Right lobe of liver (tissue), 6 donors: Measurements from ENCODE around the gene BRSK2. TPM values are rescaled to one million over a fixed set of nuclear protein-coding genes. Genes with fewer than 3 reads are reported as not detected.

Source experiments
- ATAC-seq, 4 donors: fragments of 200-7000 bp; cut with Tn5 transposase; one replicate each; pipeline ENCODE4 v1.9.1; 2020; ENCODE audit warnings: mild to moderate bottlenecking in 4 of 4, moderate library complexity in 4 of 4
- DNase-seq, 3 donors: peaks; one replicate each; pipeline ENCODE4 v3.0.0-alpha.2; 2020
- H3K27ac ChIP-seq, 3 donors: fragments of 200-600 bp; one replicate each; pipeline ENCODE4 v1.8.0; 2022
- H3K27me3 ChIP-seq, 2 donors: fragments of 200-600 bp; one replicate each; pipeline ENCODE4 v1.8.0; 2022
- H3K36me3 ChIP-seq, 4 donors: fragments of 200-600 bp; sonication (generic) in 1 of 4; one replicate each; pipeline versions ENCODE4 v1.5.1 to v1.8.0; 2017 to 2022; ENCODE audit warnings: control low read depth in 1 of 4
- H3K4me1 ChIP-seq, 4 donors: fragments of 200-600 bp; sonication (generic) in 1 of 4; one replicate each; pipeline versions ENCODE4 v1.5.1 to v1.8.0; 2017 to 2022; ENCODE audit warnings: control low read depth in 1 of 4
- H3K4me3 ChIP-seq, 3 donors: fragments of 200-600 bp; one replicate each; pipeline ENCODE4 v1.8.0; 2022
- H3K9me3 ChIP-seq, 4 donors: fragments of 200-600 bp; sonication (generic) in 1 of 4; one replicate each; pipeline versions ENCODE4 v1.5.1 to v1.8.0; 2017 to 2022; ENCODE audit warnings: control low read depth in 1 of 4
- CTCF ChIP-seq, 4 donors: fragments of 200-600 bp in 3 of 4; fragments of 450-650 bp in 1 of 4; IDR thresholded peaks; one replicate each; pipeline versions ENCODE4 v1.5.1 to v1.8.0; 2016 to 2022; ENCODE audit warnings: antibody characterized with exemption in 4 of 4, mild to moderate bottlenecking in 2 of 4
- POLR2A ChIP-seq: fragments of 450-650 bp; IDR thresholded peaks from one replicate; pipeline ENCODE4 v1.6.1; 2017; ENCODE audit warnings: antibody characterized with exemption, mild to moderate bottlenecking
- WGBS: methylation state at CpG from one replicate; pipeline ENCODE4 v1.1.6; 2018; ENCODE audit warnings: low coverage, low lambda C conversion rate; ENCODE audit not compliant: insufficient coverage; ENCODE audit errors: missing lambda C conversion rate; 5-methylcytosine and 5-hydroxymethylcytosine counted together
- intact Hi-C, 2 donors: fragments of 100-400 bp; cut with DNase I; formaldehyde crosslinking; loops; one replicate each; pipeline versions ENCODE4 v1.11.2 to v1.14.1; 2022
- total RNA-seq, 6 experiments: library from RNA; depleted of rRNA in 2 of 6; stranded (reverse); fragments of >200 nt in 2 of 6; fragmentation: NEBNext Ultra II Directional in 3 of 6; extraction: Animal tissue kit (Norgen Biotek cat#: 25700) in 3 of 6; gene quantifications; one replicate each; pipeline versions ENCODE4 v1.1.0 to v1.2.4, GENCODE V29; 2016 to 2023
- donor health status: DM: no; HTN: yes; CAD: no.
- donor health status: DM: no; HTN: no; CAD: no.
- donor health status: DM: no; HTN: no; CAD: no.
- donor health status: DM: no; HTN: yes; CAD: no.
- donor health status: DM: no; HTN: yes; CAD: no.

Gene BRSK2
- total RNA-seq, 6 experiments from 2014 or later = 0.12 to 0.49 TPM; not detected in 4

- no peak overlapping the region for H3K4me3 ChIP-seq
- H3K4me1 ChIP-seq = no peaks in the 10 kb centered on the region
- 71% methylated on average over 4 of the region's 14 CpGs for WGBS
- DNase-seq (no peak), ATAC-seq (no peak)
- TF ChIP-seq POLR2A (no peak), CTCF (IDR thresholded peaks at IDR 0.05) (no peak)
- no peaks in the 10 kb centered on the region for H3K27me3 ChIP-seq
- H3K27ac ChIP-seq = no peak overlapping the region
- H3K9me3 ChIP-seq = no peaks in the 10 kb centered on the region
- intact Hi-C loops = loop anchor here in 1 of 2 donors (10.0 kb wide), 1 partner anchor 116 kb away; the partner anchor contains the start of gene DUSP8
- no peaks in the 10 kb centered on the region for H3K36me3 ChIP-seq
Measured at GRCh38 chr11:1459219-1459575, 69.5 kb downstream of the BRSK2 start.

- Histone ChIP-seq H3K4me1 (no peaks in the 10 kb centered on the region), H3K36me3 (no peaks in the 10 kb centered on the region), H3K9me3 (no peaks in the 10 kb centered on the region), H3K4me3 (no peak overlapping the region), H3K27ac (no peak overlapping the region), H3K27me3 (no peaks in the 10 kb centered on the region)
- DNase-seq (no peak), ATAC-seq (no peak)
- WGBS = 49% methylated on average over 6 of the region's 29 CpGs
- intact Hi-C loops = loop anchor here in 1 of 2 donors (10.0 kb wide), 1 partner anchor 115 kb away; the partner anchor contains the start of gene DUSP8
- TF ChIP-seq POLR2A (no peak), CTCF (IDR thresholded peaks at IDR 0.05) (no peak)
Measured at GRCh38 chr11:1459764-1460395, 70.1 kb downstream of the BRSK2 start.

- Histone ChIP-seq H3K27ac (no peak overlapping the region), H3K4me3 (no peak overlapping the region), H3K9me3 (no peaks in the 10 kb centered on the region), H3K4me1 (no peaks in the 10 kb centered on the region), H3K27me3 (no peaks in the 10 kb centered on the region), H3K36me3 (no peaks in the 10 kb centered on the region)
- peak in 1 of 4 donors; percentile 36 for ATAC-seq
- DNase-seq = no peak
- WGBS = 50% methylated on average over 12 of the region's 44 CpGs
- intact Hi-C loops = no loop called here
- TF ChIP-seq CTCF (IDR thresholded peaks at IDR 0.05) (no peak), POLR2A (no peak)
Measured at GRCh38 chr11:1460396-1460985, 70.8 kb downstream of the BRSK2 start.

DNA sequence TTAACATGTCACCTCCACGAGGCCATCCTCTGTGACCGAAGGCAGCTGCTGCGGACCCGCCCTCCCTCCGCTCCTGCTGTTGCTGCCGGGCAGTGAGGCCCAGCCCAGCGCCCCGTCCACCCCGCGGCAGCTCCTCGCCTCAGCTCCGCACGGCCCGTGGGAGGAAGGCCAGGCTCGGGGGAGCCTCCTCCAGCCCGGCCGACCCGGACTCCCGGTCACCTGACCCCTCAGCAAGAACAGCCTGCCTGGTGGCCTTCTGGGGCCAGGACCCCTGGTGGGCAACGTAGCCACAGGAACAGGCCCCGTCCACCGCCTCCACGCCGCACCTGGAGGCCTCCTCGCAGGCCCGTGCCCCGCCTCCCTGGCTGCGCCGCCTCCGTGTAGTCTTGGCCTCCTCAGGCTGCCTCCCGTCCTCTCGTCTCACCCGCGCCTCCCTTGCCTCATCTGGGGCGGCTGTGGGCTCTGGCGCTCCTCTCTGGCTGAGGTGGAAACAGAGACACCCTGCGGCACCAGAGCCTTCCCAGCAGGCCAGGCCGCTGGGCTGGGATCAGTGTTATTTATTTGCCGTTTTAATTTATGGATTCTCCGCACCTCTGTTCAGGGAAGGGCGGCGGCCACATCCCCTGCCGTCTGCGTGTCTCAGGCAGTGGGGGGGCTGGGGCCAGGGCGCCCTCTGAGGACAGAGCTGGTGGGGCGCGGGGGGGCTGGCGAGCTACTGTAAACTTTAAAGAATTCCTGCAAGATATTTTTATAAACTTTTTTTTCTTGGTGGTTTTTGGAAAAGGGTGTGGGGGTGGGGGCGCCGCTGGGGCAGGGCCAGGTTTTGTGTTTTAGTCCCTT, 71.5 kb downstream of the BRSK2 start:
- 83% methylated on average over 6 of the region's 50 CpGs for WGBS
- DNase-seq = no peak

More for the DNA sequence above, 71.5 kb downstream of the BRSK2 start:
- TF ChIP-seq POLR2A = no peak
- TF ChIP-seq CTCF (IDR thresholded peaks at IDR 0.05) = no peak
- Histone ChIP-seq H3K9me3 (no peaks in the 10 kb centered on the region), H3K4me1 (no peaks in the 10 kb centered on the region), H3K36me3 (no peaks in the 10 kb centered on the region), H3K27me3 (no peaks in the 10 kb centered on the region), H3K27ac (no peak overlapping the region), H3K4me3 (no peak overlapping the region)
- intact Hi-C loops = no loop called here
- no peak for ATAC-seq
